Ishikawa (cell line): Measurements from ENCODE around the gene WWOX.

Experiments
- CEBPB ChIP-seq: IDR thresholded peaks from 2 replicates; pipeline ENCODE4 v1.6.1; 2012
- CREB1 ChIP-seq: IDR thresholded peaks from 2 replicates; pipeline ENCODE4 v1.6.1; 2012; ENCODE audit warnings: low read depth
- EGR1 ChIP-seq: IDR thresholded peaks from 2 replicates; pipeline ENCODE4 v1.6.1; 2012
- EP300 ChIP-seq: IDR thresholded peaks from 2 replicates; pipeline ENCODE4 v1.6.1; 2012; ENCODE audit warnings: borderline replicate concordance
- FOXM1 ChIP-seq: IDR thresholded peaks from 2 replicates; pipeline ENCODE4 v1.6.1; 2012; ENCODE audit warnings: low read depth, borderline replicate concordance
- MAX ChIP-seq: IDR thresholded peaks from 2 replicates; pipeline ENCODE4 v1.6.1; 2012
- NFIC ChIP-seq: IDR thresholded peaks from 2 replicates; pipeline ENCODE4 v1.6.1; 2012
- RAD21 ChIP-seq: IDR thresholded peaks from 2 replicates; pipeline ENCODE4 v1.6.1; 2012; ENCODE audit warnings: low read depth
- REST ChIP-seq: IDR thresholded peaks from 2 replicates; pipeline ENCODE4 v1.6.1; 2012; ENCODE audit warnings: low read depth, mild to moderate bottlenecking
- TAF1 ChIP-seq: IDR thresholded peaks from 2 replicates; pipeline ENCODE4 v1.6.1; 2012; ENCODE audit warnings: low read depth, mild to moderate bottlenecking
- TCF12 ChIP-seq: IDR thresholded peaks from 2 replicates; pipeline ENCODE4 v1.6.1; 2012; ENCODE audit warnings: low read depth
- TEAD4 ChIP-seq: IDR thresholded peaks from 2 replicates; pipeline ENCODE4 v1.6.1; 2012
- USF1 ChIP-seq: IDR thresholded peaks from 2 replicates; pipeline ENCODE4 v1.6.1; 2012
- YY1 ChIP-seq: IDR thresholded peaks from 2 replicates; pipeline ENCODE4 v1.6.1; 2012; ENCODE audit warnings: low read depth
- ZBTB7A ChIP-seq: IDR thresholded peaks from 2 replicates; pipeline ENCODE4 v1.6.1; 2012; ENCODE audit warnings: low read depth

Gene WWOX

GRCh38 chr16:78952630-78953029, 853.2 kb downstream of the WWOX start:
- TF ChIP-seq NFIC, result no peak

- no peak for TF ChIP-seq NFIC
- TF ChIP-seq CEBPB, result no peak
- no peak for TF ChIP-seq TAF1
Measured at GRCh38 chr16:78953526-78953925, 854.1 kb downstream of the WWOX start.

GRCh38 chr16:78955206-78955605, 855.8 kb downstream of the WWOX start:
- no peak for TF ChIP-seq FOXM1

GRCh38 chr16:78956859-78957258, 857.4 kb downstream of the WWOX start:
- TF ChIP-seq ZBTB7A (no peak), TAF1 (no peak), USF1 (no peak), RAD21 (no peak), EGR1 (no peak), TCF12 (no peak), FOXM1 (no peak), REST (no peak), CEBPB (no peak), MAX (no peak), TEAD4 (no peak), YY1 (no peak), CREB1 (no peak), NFIC (no peak), EP300 (no peak)

GRCh38 chr16:78957317-78958100, 858.1 kb downstream of the WWOX start:
- TF ChIP-seq MAX (no peak), EP300 (no peak), CEBPB (no peak), ZBTB7A (no peak), NFIC (no peak), RAD21 (no peak), YY1 (no peak), FOXM1 (no peak), TCF12 (no peak), CREB1 (no peak), USF1 (no peak), REST (no peak), EGR1 (no peak), TEAD4 (no peak), TAF1 (no peak)

- TF ChIP-seq CEBPB (no peak), YY1 (no peak), CREB1 (no peak), FOXM1 (no peak), TEAD4 (no peak), RAD21 (no peak), ZBTB7A (no peak), MAX (no peak), REST (no peak), USF1 (no peak), NFIC (no peak), EP300 (no peak), EGR1 (no peak), TAF1 (no peak), TCF12 (no peak)
Measured at GRCh38 chr16:78961464-78961863, 862.0 kb downstream of the WWOX start.
